Measurements from ENCODE around the gene DDX10.

DDX10 gene

DNA sequence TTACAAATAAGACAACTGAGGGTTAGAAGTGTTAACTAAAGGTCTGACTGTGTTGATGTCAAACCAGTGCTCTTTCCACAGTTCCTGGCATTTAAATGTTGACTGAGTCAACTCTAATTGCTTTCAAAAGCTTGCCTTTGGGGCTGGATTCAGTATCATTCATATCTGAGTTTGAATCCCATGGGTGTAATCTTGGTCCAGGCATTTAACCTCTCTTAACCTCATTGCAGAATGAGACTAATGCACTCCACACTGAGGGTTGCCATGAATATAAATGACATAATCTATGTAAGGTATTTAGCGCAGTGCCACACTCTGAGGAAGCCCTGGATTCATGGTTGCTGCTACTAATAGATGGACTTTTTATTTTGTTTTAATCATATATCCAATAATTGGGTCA, 274.3 kb downstream of the DDX10 start:
- DNase-seq (ENCODE audit: low spot score): no peak

- no peak for DNase-seq (ENCODE audit: low spot score)
Measured at GRCh38 chr11:108943853-108944252, 279.0 kb downstream of the DDX10 start.

- no peak for DNase-seq (ENCODE audit: low spot score)
Measured at GRCh38 chr11:108944471-108945178, 279.8 kb downstream of the DDX10 start.

- DNase-seq (ENCODE audit: low spot score): no peak
Measured at GRCh38 chr11:108945341-108945740, 280.5 kb downstream of the DDX10 start.

- no peak for DNase-seq (ENCODE audit: low spot score)
Measured at GRCh38 chr11:108947654-108948570, 283.0 kb downstream of the DDX10 start.

DNA sequence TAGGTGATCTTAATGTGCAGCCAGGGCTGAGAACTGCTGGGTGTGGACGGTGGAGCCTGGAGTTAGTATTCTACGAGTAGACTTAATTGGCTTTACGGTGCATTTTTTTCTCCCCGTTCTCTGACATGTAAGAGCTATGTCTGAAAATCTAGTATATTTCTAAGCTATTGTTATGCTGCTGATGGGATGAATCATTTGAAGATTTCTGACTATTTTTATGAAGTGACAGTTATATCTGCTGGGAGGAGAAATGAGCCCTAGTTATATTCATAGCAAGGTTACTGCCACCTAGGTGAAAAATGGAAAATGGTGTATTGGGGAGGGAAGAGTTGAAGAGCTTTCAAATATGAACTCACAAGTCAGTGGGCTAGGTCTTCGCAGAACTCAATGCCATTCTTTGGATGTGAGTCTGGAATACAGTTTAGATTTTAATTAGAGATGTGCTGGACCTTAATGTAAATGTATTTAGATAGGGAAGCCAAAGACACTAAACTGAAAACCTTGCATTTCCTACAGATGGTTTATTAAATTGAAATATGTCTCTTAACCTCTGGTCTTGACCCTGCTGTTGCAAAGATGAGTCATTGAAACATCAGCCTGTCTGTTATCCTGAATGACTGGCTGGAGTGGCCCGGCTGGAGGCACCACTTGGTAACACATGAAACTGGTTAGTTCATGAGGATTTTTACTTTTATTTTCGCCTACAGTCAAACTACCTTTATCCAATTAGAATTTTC, 293.7 kb downstream of the DDX10 start:
- DNase-seq (ENCODE audit: low spot score): peak; percentile 55

DNA sequence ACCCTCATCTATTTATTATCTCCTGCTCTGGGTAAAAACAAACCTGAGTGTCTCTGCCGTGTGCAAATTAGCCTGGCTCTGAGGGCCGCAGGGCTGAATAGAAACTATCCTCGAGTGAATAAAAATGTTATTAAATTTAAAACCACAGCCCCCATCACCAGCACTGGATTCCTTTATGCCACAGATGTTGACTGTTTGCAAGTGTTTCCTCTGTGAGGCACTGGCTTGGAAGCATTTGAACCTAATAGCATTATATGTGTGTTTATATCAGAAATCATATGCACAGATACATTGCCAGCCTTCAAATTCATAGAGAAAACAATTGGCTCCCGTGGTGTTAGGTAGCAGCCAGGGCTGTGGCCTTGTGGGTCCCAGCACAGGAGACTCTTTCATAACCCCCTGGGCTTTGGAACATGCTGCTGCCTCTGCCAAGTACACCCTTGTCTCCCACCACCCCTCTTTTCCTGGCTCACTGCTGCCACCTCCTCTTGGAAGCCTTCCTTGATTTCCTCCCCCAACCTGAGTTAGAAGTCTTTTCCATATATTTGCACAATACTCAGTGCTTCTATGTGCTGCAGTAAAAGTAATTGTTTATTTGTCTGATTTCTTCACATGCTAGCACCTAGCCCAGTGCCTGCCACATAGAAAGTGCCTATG, 294.4 kb downstream of the DDX10 start:
- DNase-seq (ENCODE audit: low spot score): no peak

- no peak for DNase-seq (ENCODE audit: low spot score)
Measured at GRCh38 chr11:108959874-108960273, 295.0 kb downstream of the DDX10 start.

DNA sequence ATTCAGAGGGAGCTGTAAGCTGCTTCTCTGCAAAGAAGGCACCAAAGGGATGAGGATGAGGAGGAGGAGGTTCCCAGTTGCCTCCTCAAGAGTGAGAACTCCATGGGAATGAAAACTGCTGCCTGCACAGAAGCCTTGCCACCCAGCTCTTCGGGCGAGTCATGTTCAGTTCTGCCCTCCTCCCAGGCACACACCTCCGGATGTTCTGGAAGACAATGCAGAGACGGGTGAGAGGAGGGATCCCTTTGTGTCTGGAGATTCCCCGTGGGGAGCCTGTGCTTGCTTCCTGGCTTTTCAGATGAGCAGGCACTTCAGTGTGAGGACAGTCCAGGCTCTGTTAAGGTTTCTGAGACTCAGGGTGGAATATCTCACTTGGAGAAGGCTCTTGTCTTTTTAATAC, 295.6 kb downstream of the DDX10 start:
- DNase-seq (ENCODE audit: low spot score): peak; percentile 45

GRCh38 chr11:108961095-108961494, 296.2 kb downstream of the DDX10 start:
- no peak for DNase-seq (ENCODE audit: low spot score)

DNA sequence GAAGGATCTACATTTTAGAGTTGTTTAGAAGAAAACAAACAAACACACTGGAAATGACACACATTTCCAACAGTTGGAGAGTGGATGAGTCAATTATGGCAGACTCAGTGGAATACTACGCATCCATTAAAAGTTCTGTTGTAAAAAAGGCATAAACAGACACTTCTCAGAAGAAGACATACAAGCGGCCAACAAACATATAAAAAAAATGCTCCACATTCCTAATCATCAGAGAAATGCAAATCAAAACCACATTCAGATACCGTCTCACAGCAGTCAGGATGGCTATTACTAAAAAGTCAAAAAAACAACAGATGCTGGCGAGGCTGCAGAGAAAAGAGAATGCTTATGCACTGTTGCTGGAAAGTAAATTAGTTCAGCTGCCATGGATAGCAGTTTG, 298.2 kb downstream of the DDX10 start:
- DNase-seq (ENCODE audit: low spot score): no peak

- no peak for DNase-seq (ENCODE audit: low spot score)
Measured at GRCh38 chr11:108965306-108966001, 300.6 kb downstream of the DDX10 start.

DNA sequence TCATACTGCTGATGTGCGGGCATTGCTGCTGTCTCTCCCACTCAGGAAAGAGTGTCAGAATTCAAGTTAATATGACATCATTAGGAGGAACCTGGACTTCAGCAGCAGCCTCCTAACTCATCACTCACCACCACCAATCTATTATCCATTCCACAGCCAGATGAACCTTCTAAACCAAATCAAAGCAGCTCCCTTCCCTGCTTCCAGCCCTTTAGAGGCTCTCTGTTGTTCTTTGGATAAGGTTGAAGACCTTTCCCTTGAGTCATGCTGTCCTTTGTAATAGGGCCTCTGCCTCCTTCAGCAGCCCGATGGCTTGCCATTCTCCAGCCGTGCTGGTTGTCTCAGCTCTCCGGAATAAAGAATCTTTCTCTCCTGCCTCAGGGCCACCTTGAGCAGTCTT, 301.3 kb downstream of the DDX10 start:
- no peak for DNase-seq (ENCODE audit: low spot score)

- no peak for DNase-seq (ENCODE audit: low spot score)
Measured at GRCh38 chr11:108966978-108967377, 302.1 kb downstream of the DDX10 start.

DNA sequence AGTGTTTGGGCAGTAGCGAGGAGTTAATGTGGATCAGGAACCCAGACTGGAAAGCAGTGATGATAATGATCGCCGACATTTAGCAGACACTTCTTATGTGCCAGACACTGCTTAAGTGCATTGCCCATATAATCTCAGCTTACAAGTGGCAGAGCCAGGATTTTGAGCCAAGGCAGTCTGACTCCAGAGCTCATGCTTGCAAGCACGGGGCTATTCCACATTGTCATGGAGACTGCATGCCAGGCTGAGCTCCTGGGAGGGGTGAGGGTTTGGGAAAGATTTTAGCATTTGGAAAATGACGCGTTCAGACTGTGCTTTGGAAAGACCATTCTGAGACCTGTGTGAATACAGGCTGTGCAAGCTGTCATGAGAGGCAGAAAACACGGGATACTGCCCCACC, 302.7 kb downstream of the DDX10 start:
- no peak for DNase-seq (ENCODE audit: low spot score)

GRCh38 chr11:108970221-108970991, 305.5 kb downstream of the DDX10 start:
- no peak for DNase-seq (ENCODE audit: low spot score)

DNA sequence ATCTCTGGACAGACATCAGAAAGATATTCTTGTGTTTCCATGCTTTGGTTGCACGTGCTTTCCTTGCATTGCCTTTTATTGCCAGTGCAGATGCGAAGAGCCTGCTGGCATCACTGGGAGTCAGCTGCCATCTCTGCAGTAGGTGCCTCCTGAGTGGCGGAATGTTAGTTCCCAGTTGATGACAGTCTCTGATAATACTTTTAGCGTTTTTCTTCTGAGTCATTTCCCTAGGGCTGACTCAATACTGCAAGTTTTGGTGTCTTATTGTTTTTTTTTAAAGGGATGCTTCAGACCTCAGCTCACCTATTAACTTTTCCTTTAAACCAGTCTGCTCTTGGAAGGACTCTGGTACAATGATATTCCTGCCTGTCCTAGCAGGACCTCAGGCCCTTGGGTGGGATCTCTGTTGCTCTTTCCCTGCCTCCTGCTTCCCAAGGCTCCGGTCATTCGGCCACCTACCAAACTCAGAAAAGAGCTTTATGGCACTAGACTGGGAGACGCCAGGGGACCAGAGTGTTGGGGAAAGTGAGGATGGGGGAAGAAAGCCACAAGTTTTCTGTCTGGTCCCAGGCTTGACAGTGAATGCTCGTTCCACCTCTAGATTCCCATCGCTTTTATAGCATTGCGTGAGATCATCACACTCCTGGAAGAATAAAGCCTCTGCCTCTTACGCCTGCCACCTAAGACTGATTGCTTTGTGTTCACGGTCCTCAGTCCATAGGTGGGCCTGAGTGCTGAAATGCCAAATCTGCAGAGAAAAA, 308.7 kb downstream of the DDX10 start:
- DNase-seq (ENCODE audit: low spot score): peak; percentile 84

DNA sequence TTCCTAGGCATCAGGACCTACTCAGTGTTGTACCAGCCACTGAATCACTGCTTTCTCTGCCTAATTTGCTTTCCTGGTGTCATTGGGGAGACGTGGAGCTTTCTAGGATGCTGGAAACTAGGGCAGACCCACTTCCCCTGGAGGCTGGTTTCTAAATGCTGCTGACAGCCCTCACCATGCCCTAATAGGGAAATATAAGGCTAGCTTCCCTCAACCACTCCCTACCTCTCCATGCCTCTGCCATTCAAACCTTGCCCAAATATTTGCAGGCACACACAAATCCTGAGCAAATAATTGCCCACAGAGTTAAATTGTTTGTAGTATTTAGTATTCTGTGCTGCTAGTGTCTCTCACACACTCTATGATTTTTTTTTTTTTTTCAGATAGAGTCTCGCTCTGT, 310.2 kb downstream of the DDX10 start:
- no peak for DNase-seq (ENCODE audit: low spot score)

GRCh38 chr11:108975641-108976071, 310.8 kb downstream of the DDX10 start:
- no peak for DNase-seq (ENCODE audit: low spot score)
